H1 (cell line): ENCODE measurements around the gene RPS5. TPM values are rescaled to one million over a fixed set of nuclear protein-coding genes. Genes with fewer than 3 reads are reported as not detected.

ENCODE experiments used
- BACH1 ChIP-seq: IDR thresholded peaks from 2 replicates; pipeline ENCODE4 v1.6.1; 2012; ENCODE audit warnings: low read length, improper control_type of control experiment
- CHD1 ChIP-seq: IDR thresholded peaks from 2 replicates; pipeline ENCODE4 v1.6.1; 2012; ENCODE audit warnings: low read depth, low read length, improper control_type of control experiment
- CREB1 ChIP-seq: IDR thresholded peaks from 2 replicates; pipeline ENCODE4 v1.6.1; 2012; ENCODE audit warnings: inconsistent platforms
- GABPA ChIP-seq: IDR thresholded peaks from 2 replicates; pipeline ENCODE4 v1.6.1; 2011; ENCODE audit warnings: mild to moderate bottlenecking, low read length, moderate library complexity, borderline replicate concordance; ENCODE audit not compliant: insufficient read depth
- KDM5A ChIP-seq: fragments of 200-600 bp; IDR thresholded peaks from 2 replicates; pipeline ENCODE4 v1.7.1; 2012; ENCODE audit warnings: mild to moderate bottlenecking, low read length, inconsistent platforms, mixed read lengths
- SIN3A ChIP-seq, 2 experiments: IDR thresholded peaks in 1 of 2; conservative IDR thresholded peaks in 1 of 2; 2 replicates each; pipeline ENCODE4 v1.6.1; 2011 to 2012; ENCODE audit warnings: low read length in 2 of 2, improper control_type of control experiment in 1 of 2, low read depth in 1 of 2, mild to moderate bottlenecking in 1 of 2
- SRF ChIP-seq: IDR thresholded peaks from 2 replicates; pipeline ENCODE4 v1.6.1; 2011; ENCODE audit warnings: mild to moderate bottlenecking, low read depth, low read length, moderate library complexity
- SUZ12 ChIP-seq: fragments of 200-600 bp; sonication (generic); IDR thresholded peaks from 2 replicates; pipeline ENCODE4 v1.6.1; 2012; ENCODE audit warnings: mild to moderate bottlenecking, inconsistent platforms, low read length, moderate library complexity, mixed read lengths
- ZNF274 ChIP-seq: IDR thresholded peaks from 2 replicates; pipeline ENCODE4 v1.7.0; 2012; ENCODE audit warnings: low read length, borderline replicate concordance; ENCODE audit errors: extremely low read depth
- polyA plus RNA-seq, 7 experiments: library from polyadenylated mRNA; depleted of rRNA in 3 of 7; stranded (reverse) in 5 of 7; unstranded in 2 of 7; fragments of >200 nt in 5 of 7; fragments of 200-250 nt in 2 of 7; gene quantifications; 1 replicate in 5 of 7; 2 replicates in 1 of 7; 4 replicates in 1 of 7; pipeline versions ENCODE4 v1.2.1 to v1.2.3, GENCODE V29; 2011 to 2013; ENCODE audit warnings: missing spikeins in 2 of 7, mixed read lengths in 2 of 7
- total RNA-seq: library from RNA; stranded (reverse); fragmentation: NEBNext Ultra II Directional; extraction: Animal tissue kit (Norgen Biotek cat#: 25700); gene quantifications from 2 replicates; pipeline ENCODE4 v1.2.1, GENCODE V29; 2021
- TF ChIP-seq, protein P1 (sequence below): fragments of 300-600 bp; sonication (generic); IDR thresholded peaks from 2 replicates; pipeline ENCODE4 v1.7.1; 2012; ENCODE audit warnings: low read length, moderate library complexity, mild to moderate bottlenecking, inconsistent platforms; ENCODE audit not compliant: insufficient replicate concordance

The RPS5 gene
- total and polyA plus RNA-seq, 2 of the 8 experiments (the other 6 are each of a cell fraction or from before 2014, with no cell fraction given): 1,557 to 5,731 TPM

DNA sequence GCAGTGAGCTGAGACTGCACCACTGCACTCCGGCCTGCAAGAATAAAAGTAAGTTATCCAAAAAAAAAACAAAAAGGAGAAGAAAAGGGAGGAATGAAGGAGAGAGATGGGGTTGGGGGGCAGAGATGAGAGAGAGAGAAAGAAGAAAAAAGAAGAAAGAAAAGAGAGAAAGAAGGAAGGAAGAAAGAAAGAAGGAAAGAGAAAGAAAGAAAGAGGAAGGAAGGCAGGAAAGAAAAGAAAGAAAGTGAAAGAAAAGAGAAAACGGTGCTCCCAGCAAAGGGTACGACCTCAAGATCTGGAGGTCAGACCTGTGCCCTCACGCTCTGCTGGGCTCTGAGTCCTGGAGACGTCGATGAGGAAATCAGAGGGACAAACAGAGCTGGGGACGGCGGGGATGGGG, 37.5 kb upstream of the RPS5 start (continued):
- TF ChIP-seq, protein P1, sequence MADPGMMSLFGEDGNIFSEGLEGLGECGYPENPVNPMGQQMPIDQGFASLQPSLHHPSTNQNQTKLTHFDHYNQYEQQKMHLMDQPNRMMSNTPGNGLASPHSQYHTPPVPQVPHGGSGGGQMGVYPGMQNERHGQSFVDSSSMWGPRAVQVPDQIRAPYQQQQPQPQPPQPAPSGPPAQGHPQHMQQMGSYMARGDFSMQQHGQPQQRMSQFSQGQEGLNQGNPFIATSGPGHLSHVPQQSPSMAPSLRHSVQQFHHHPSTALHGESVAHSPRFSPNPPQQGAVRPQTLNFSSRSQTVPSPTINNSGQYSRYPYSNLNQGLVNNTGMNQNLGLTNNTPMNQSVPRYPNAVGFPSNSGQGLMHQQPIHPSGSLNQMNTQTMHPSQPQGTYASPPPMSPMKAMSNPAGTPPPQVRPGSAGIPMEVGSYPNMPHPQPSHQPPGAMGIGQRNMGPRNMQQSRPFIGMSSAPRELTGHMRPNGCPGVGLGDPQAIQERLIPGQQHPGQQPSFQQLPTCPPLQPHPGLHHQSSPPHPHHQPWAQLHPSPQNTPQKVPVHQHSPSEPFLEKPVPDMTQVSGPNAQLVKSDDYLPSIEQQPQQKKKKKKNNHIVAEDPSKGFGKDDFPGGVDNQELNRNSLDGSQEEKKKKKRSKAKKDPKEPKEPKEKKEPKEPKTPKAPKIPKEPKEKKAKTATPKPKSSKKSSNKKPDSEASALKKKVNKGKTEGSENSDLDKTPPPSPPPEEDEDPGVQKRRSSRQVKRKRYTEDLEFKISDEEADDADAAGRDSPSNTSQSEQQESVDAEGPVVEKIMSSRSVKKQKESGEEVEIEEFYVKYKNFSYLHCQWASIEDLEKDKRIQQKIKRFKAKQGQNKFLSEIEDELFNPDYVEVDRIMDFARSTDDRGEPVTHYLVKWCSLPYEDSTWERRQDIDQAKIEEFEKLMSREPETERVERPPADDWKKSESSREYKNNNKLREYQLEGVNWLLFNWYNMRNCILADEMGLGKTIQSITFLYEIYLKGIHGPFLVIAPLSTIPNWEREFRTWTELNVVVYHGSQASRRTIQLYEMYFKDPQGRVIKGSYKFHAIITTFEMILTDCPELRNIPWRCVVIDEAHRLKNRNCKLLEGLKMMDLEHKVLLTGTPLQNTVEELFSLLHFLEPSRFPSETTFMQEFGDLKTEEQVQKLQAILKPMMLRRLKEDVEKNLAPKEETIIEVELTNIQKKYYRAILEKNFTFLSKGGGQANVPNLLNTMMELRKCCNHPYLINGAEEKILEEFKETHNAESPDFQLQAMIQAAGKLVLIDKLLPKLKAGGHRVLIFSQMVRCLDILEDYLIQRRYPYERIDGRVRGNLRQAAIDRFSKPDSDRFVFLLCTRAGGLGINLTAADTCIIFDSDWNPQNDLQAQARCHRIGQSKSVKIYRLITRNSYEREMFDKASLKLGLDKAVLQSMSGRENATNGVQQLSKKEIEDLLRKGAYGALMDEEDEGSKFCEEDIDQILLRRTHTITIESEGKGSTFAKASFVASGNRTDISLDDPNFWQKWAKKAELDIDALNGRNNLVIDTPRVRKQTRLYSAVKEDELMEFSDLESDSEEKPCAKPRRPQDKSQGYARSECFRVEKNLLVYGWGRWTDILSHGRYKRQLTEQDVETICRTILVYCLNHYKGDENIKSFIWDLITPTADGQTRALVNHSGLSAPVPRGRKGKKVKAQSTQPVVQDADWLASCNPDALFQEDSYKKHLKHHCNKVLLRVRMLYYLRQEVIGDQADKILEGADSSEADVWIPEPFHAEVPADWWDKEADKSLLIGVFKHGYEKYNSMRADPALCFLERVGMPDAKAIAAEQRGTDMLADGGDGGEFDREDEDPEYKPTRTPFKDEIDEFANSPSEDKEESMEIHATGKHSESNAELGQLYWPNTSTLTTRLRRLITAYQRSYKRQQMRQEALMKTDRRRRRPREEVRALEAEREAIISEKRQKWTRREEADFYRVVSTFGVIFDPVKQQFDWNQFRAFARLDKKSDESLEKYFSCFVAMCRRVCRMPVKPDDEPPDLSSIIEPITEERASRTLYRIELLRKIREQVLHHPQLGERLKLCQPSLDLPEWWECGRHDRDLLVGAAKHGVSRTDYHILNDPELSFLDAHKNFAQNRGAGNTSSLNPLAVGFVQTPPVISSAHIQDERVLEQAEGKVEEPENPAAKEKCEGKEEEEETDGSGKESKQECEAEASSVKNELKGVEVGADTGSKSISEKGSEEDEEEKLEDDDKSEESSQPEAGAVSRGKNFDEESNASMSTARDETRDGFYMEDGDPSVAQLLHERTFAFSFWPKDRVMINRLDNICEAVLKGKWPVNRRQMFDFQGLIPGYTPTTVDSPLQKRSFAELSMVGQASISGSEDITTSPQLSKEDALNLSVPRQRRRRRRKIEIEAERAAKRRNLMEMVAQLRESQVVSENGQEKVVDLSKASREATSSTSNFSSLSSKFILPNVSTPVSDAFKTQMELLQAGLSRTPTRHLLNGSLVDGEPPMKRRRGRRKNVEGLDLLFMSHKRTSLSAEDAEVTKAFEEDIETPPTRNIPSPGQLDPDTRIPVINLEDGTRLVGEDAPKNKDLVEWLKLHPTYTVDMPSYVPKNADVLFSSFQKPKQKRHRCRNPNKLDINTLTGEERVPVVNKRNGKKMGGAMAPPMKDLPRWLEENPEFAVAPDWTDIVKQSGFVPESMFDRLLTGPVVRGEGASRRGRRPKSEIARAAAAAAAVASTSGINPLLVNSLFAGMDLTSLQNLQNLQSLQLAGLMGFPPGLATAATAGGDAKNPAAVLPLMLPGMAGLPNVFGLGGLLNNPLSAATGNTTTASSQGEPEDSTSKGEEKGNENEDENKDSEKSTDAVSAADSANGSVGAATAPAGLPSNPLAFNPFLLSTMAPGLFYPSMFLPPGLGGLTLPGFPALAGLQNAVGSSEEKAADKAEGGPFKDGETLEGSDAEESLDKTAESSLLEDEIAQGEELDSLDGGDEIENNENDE: no peak
- TF ChIP-seq CHD1 (no peak), SUZ12 (no peak), BACH1 (no peak), ZNF274 (no peak), SIN3A (conservative IDR thresholded peaks at IDR 0.05 in 1 of 2, IDR thresholded peaks at IDR 0.05 in 1 of 2; ENCODE audit: low read depth in 1 of 2, low read length in 2 of 2) (no peak), KDM5A (no peak), SRF (no peak), CREB1 (no peak), GABPA (no peak)
